T-helper 17 cell (primary cell): ENCODE data around the gene ANKRD10. TPM values are rescaled to one million over a fixed set of nuclear protein-coding genes. Genes with fewer than 3 reads are reported as not detected.

Experiments used
- ATAC-seq: fragments of 150-1000 bp; cut with Tn5 transposase; 2 replicates; pipeline ENCODE4 v1.10.0; 2021; ENCODE audit warnings: mild to moderate bottlenecking, moderate library complexity
- DNase-seq, 3 donors: peaks; one replicate each; pipeline versions ENCODE4 v3.0.0 to v3.0.0-alpha.2; 2020 to 2021
- H3K9me3 ChIP-seq: one replicate; pipeline ENCODE4 v1.7.0; 2013; ENCODE audit warnings: low read length, mild to moderate bottlenecking; ENCODE audit not compliant: control insufficient read depth, poor library complexity, severe bottlenecking
- H3K27ac Mint-ChIP-seq: one replicate; pipeline ENCODE4 v1.8.0; 2022; ENCODE audit warnings: mild to moderate bottlenecking, moderate library complexity, mixed read lengths
- H3K27me3 Mint-ChIP-seq: one replicate; pipeline ENCODE4 v1.8.0; 2022; ENCODE audit warnings: mixed read lengths
- H3K36me3 Mint-ChIP-seq: one replicate; pipeline ENCODE4 v1.8.0; 2022; ENCODE audit warnings: low read depth, mixed read lengths
- H3K4me1 Mint-ChIP-seq: one replicate; pipeline ENCODE4 v1.8.0; 2022; ENCODE audit warnings: mild to moderate bottlenecking, mixed read lengths
- H3K4me3 Mint-ChIP-seq: one replicate; pipeline ENCODE4 v1.8.0; 2022; ENCODE audit warnings: mild to moderate bottlenecking, moderate library complexity, mixed read lengths
- total RNA-seq, 4 donors: library from RNA in 2 of 4; stranded (reverse) in 2 of 4; gene quantifications; one replicate each; pipeline ENCODE4 v1.2.3 and lab custom pipeline; 2022 to 2026

The ANKRD10 gene
- total RNA-seq, 2 donors from 2014 or later: 110 to 135 TPM

DNA sequence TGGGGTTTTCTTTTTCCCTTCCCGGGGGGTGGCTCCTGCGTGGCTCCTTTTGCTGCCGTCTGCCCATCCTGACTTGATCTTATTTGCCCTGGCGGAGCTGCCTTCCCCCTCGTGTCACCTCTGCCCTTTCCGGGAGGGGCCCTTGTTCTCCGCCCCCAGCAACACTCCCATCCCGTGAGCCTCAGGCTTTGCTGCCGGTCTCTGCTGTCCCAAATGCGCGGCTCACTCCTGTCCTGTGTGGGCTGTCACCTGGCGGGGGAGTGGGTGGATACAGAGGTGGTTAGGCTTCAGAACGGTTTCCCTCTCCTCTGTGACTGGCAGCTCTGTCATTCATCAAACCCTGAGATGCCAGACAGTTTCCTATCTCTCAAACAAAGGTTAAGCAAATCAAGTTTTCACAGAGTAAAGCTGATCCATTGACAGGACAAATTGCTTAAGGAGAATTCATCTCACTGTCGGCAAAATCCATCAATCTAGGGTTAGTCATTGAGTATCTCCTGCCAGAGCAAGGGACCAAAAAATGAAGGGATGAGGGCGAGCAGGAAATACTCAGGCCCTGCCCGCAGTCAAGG is 84.0 kb downstream of the ANKRD10 start:
- H3K4me3 Mint-ChIP-seq: no peak overlapping the region
- no peaks in the 10 kb centered on the region for H3K36me3 Mint-ChIP-seq

GRCh38 chr13:110830331-110830730 is 84.5 kb downstream of the ANKRD10 start:
- ATAC-seq: no peak

More for the DNA sequence above, 84.0 kb downstream of the ANKRD10 start:
- no peaks in the 10 kb centered on the region for H3K9me3 ChIP-seq
- H3K27ac Mint-ChIP-seq: no peak overlapping the region
- peaks cover 2% of the 10 kb centered on the region for H3K4me1 Mint-ChIP-seq
- no peak for DNase-seq
- no peak for ATAC-seq
- H3K27me3 Mint-ChIP-seq: peaks cover 52% of the 10 kb centered on the region

DNA sequence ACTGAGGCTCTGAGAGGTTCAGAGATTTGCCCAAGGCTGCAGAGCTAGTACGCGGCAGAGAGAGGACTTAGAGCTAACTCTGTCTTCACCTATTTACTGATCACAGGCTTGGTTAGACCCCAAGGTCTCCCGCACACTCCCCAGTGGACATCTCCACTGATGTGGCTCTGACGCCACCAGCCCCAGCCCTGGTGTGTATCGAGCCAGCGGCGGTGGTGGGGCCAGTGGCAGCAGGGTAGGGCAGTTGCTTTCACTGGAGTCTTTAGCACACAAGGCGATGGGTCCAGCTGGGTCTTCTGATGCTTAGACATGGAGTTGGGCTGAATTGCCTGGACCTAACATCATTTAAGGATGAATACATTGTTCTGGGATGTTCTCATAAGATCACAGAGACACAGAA is 85.4 kb downstream of the ANKRD10 start:
- ATAC-seq (no peak), DNase-seq (no peak)
- Mint-ChIP-seq H3K36me3 (no peaks in the 10 kb centered on the region), H3K4me1 (peaks cover 2% of the 10 kb centered on the region), H3K4me3 (no peak overlapping the region), H3K27ac (no peak overlapping the region), H3K27me3 (peaks cover 38% of the 10 kb centered on the region)
- no peaks in the 10 kb centered on the region for H3K9me3 ChIP-seq

More at GRCh38 chr13:110830331-110830730, 84.5 kb downstream of the ANKRD10 start:
- no peaks in the 10 kb centered on the region for H3K9me3 ChIP-seq
- Mint-ChIP-seq H3K27ac (no peak overlapping the region), H3K27me3 (peaks cover 46% of the 10 kb centered on the region), H3K4me1 (peaks cover 2% of the 10 kb centered on the region), H3K4me3 (no peak overlapping the region), H3K36me3 (no peaks in the 10 kb centered on the region)
- DNase-seq: no peak

- H3K36me3 Mint-ChIP-seq: no peaks in the 10 kb centered on the region
- no peak for DNase-seq
- H3K27ac Mint-ChIP-seq: no peak overlapping the region
- ATAC-seq: no peak
- H3K9me3 ChIP-seq: no peaks in the 10 kb centered on the region
- H3K27me3 Mint-ChIP-seq: peaks cover 32% of the 10 kb centered on the region
- no peak overlapping the region for H3K4me3 Mint-ChIP-seq
- H3K4me1 Mint-ChIP-seq: peaks cover 2% of the 10 kb centered on the region
These were observed 86.2 kb downstream of the ANKRD10 start for GRCh38 chr13:110828705-110829104.

Other genes starting within 250 kb of the ANKRD10 start
- gene CARS2, start 209.0 kb downstream of the ANKRD10 start, total RNA-seq: 10 to 100 TPM; 57.7 to 74.6 TPM
- 10 to 100 TPM; 15.2 to 15.3 TPM for gene ING1, start 201.4 kb downstream of the ANKRD10 start, total RNA-seq
- gene ARHGEF7, start 200.2 kb upstream of the ANKRD10 start, total RNA-seq: 100 to 1,000 TPM in 1 of 2 donors, 10 to 100 TPM in 1; 78.8 to 104 TPM